GM21515 (cell line): ENCODE data around the gene GATA6.

Experiments
- ATAC-seq: cut with Tn5 transposase; IDR thresholded peaks from one replicate; pipeline ENCODE4 v1.9.1; 2021; ENCODE audit not compliant: unreplicated experiment

GATA6 gene

GRCh38 chr18:22169011-22169888 is at the start of gene GATA6:
TSS of gene GATA6 (plus strand) at chr18:22169589. CDS start at chr18:22171145, 1,556 bp downstream.
- peak; percentile 49 for ATAC-seq

- ATAC-seq: no peak
These were observed 44.4 kb upstream of the GATA6 start for GRCh38 chr18:22124970-22125369.

GRCh38 chr18:22128954-22129353 is 40.4 kb upstream of the GATA6 start:
- ATAC-seq: no peak

DNA sequence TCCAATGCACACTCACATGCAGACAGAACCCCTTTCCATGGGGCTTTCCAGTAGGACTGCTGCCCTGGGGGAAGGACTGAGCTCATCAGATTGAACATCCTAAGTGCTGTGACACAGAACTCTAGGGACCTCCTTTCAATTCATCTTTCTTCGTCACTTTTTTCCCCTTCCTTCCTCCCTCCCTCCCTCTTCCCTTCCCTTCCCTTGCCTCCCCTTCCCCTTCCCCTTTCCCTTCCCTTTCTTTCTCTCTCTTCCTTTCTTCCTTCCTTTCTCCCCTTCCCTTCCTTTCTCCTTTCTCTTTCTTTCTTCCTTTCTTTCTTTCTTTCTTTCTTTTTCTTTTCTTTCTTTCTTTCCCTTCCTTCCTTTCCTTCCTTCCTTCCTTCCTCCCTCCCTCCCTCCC is 39.6 kb upstream of the GATA6 start:
- no peak for ATAC-seq

DNA sequence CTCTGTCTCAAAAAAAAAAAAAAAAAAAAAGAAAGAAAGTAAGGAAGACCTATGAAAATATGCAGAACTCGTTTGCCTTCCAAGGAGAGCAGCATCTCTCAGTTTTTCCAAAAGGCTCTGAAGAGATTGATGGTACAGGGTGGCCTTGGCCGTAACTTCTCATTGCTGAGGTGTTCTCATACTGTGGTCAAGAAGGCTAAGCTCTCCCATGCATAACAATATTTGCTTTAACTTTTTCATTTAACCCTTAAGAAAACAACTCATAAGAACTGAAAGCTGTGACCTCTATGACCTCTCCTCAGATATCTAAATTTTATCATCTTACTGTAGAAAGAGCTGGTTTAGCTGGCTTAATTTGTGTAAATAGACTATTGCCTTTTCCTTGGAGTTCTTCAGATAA is 37.1 kb upstream of the GATA6 start:
- ATAC-seq: no peak

GRCh38 chr18:22132763-22133162 is 36.6 kb upstream of the GATA6 start:
- ATAC-seq: no peak

DNA sequence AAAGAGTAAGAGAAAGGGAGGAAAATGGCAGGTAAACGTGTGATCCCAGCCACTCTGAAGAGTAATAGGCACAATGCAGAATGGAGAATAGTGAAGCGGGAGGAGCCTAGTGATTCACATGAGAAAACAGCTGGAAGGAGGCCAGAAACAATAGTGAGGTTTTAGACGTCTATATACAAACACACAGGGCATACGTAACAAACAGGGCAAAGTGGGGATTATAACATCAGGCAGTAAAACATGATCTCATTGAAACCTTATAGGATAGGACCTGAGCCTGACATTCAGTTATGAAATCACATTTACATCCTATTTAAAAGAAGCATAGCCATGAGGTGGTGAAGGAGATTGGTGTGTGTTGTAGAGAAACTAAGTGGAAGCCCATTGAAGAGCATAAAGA is 33.0 kb upstream of the GATA6 start:
- no peak for ATAC-seq

DNA sequence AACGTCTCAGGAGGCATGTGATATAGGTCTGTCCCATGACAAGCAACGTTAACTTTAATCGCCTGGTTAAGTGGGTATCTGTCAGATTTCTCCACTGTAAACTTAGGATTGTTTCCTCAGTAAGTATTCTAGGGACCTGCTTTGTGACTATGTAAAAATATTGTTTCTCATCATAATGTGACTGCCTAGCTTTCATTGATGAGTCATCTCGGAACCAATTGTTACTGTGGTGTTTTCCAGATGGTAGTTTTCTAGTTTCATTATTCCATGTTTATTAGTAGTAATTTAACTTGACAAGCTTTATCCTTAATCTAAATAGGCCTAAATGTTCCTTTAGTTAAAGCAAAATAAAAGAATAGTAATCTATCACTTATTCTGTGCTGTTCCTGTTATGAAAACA is 28.2 kb upstream of the GATA6 start:
- no peak for ATAC-seq

DNA sequence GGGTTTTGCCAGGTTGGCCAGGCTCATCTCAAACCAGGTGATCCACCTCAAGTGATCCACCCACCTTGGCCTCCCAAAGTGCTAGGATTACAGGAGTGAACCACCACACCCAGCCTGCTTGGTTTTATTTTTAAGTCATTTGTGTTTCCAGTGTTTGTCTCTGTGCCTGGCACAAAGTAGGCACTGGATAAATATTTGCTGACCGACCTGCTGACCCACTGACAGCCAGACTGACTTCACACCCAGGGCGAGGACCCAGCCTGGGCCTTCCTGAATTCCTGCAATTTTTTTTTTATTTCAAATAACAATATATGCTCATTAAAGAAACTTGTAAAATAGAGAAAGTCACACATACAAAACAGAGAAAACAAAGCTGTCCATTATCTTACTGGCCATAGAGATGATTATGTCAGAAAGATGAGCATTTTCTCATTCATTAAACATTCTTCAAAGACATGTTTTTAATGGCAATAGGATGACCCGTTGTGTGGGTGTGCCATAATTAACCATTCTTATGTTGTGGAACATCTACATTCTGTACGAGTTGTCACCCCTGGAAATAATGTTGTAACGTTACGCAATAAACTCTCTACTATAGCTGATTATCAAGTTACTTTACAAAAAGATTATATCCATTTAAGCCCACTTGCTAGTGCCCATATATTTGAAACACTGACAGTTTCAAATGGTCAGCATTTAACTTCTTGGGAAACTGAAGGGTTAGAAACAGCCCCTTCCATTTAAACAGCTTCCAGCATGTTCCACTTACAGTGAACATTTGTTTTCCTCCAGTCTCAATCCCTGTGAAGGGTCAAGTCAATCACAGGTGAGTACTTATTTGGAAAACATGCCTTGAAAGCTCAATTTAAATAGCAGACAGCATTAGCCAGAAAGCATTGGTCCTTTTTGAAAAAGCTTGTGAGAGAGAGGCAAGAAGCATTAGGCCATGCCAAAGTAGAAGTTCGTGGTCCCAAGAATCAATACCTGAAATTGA is 25.7 kb upstream of the GATA6 start:
- no peak for ATAC-seq

DNA sequence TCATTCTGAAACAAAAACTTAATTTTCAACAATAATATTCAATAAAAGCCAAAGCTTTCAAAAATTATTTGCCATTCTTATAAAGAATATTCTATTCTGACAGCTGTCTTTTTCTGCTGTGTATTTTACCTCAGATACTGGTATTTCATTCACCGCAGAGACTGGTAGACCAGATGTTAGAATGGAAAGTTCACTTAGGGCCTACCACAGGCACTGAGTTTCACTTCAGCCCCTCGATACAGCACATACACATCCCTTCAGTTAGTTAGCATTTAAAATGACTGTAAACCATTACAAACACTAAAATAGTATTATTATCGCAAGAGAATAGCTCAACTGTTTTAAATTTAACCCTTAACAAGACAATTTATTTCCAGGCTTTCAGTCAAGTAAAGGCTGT is 24.2 kb upstream of the GATA6 start:
- ATAC-seq: no peak

- ATAC-seq: no peak
These were observed 19.7 kb upstream of the GATA6 start for GRCh38 chr18:22149710-22150109.

DNA sequence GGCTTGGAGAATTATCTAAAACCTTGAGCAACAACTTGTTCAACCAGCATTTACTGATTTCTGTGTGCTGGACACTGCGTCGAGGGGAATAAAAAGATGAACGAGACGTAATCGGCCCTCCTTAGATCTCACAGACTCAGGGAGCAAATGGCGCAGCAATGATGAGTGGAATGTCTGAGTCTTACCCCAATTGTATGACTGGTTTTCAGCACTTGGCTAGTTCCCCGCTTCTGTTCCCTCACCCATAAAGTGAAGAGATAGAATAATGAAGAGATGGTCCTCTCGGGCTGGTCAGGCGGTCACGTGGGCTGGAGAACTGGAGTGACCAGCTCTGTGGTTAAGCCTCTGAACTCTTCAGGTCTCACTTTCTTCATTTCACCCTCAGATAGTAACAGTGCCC is 17.3 kb upstream of the GATA6 start:
- no peak for ATAC-seq

GRCh38 chr18:22153428-22153827 is 16.0 kb upstream of the GATA6 start:
- ATAC-seq: no peak

GRCh38 chr18:22155584-22155983 is 13.8 kb upstream of the GATA6 start:
- ATAC-seq: no peak

DNA sequence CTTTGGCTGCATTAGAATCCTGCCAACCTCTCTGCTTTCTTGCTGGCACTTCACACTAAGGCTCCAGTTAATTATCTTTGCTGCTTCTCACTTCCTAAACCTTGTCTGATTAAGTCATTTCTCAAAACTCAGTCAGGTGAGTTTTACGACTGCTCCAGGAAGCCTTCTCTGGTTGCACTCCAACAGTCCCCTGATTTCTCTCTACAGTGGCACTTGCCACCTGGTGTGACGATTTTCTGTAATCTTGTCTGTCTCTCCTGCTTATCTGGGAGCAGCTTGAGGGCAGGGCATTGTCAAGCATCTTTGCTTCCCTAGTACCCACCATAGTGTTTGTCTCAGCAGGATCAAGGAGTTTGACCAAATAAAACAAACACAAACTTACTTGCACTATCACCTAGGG is 10.4 kb upstream of the GATA6 start:
- ATAC-seq: no peak

DNA sequence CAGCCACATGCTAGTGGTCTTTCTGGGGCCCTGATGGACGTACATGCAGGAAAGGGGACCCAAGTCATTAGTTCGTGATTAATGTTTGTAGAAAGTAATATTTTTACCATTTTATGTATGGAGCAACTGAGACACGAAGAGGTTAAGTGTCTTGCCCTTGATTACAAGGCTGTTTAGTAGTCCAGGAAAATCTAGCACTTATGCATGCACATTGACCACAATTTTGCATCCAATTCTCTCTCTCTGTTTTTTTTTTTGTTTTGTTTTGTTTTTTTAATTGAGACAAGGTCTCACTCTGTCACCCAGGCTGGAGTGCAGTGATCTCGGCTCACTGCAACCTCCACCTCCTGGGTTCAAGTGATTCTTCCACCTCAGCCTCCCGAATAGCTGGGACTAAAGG is 8.3 kb upstream of the GATA6 start:
- ATAC-seq: no peak

GRCh38 chr18:22163416-22164161 is 5.8 kb upstream of the GATA6 start:
- no peak for ATAC-seq

DNA sequence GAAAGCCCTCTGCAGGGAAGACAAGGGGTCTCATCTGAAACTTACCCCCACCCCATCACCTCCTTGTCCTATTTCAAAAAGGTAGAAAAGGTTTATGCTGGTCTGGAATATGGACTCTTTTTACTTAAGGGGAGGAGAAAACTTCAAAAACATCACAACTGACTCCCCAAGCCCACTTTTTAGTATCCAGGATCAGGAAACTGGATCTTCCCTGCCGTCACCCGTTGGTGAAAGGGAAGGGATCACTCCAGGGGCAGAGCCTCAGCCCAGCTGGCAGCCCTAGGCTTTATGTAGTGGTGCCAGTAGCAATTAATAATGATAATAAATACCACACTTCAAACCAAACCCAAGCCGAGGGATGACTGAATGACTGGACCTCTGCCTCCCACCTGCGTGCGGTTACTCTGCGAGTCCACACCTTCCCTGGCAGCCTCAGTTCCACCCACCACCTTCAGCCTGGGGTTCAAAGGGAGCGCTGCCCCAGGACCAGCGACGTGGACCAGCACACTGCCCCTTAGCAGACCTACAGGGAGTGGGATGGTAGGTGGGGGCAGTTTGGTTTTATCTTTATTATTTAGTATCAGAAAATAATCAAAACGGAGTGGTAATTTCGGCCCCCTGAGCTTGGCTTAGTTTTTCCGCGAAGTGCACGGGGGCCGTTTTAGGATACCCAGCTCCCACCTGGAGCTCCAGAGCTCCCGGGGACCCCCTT is 4.9 kb upstream of the GATA6 start:
- no peak for ATAC-seq

- no peak for ATAC-seq
These were observed 4.3 kb upstream of the GATA6 start for GRCh38 chr18:22165049-22165602.

- ATAC-seq: no peak
These were observed 3.8 kb upstream of the GATA6 start for GRCh38 chr18:22165603-22166068.
